Thoracic aorta (tissue), 2 donors: ENCODE data around the gene KRT32. TPM values are rescaled to one million over a fixed set of nuclear protein-coding genes. Genes with fewer than 3 reads are reported as not detected.

Experiments used
- ATAC-seq: fragments of 150-250 bp; one replicate; pipeline ENCODE4 v1.8.0; 2017; ENCODE audit warnings: low read depth; ENCODE audit not compliant: insufficient number of reproducible peaks, low FRiP score
- DNase-seq: peaks from one replicate; pipeline ENCODE4 v3.0.0-alpha.2; 2020; ENCODE audit warnings: low spot score
- H3K27ac ChIP-seq, 2 donors: fragments of 200-600 bp; sonication (generic); 1 replicate in 1 of 2; 2 replicates in 1 of 2; pipeline ENCODE4 v1.5.1; 2016; ENCODE audit warnings: mild to moderate bottlenecking in 2 of 2, moderate library complexity in 2 of 2
- H3K27me3 ChIP-seq: fragments of 200-600 bp; sonication (generic); replicated peaks from 2 replicates; pipeline ENCODE4 v1.6.0; 2016; ENCODE audit warnings: mild to moderate bottlenecking; ENCODE audit not compliant: insufficient read depth
- H3K36me3 ChIP-seq: fragments of 200-600 bp; sonication (generic); one replicate; pipeline ENCODE4 v1.5.1; 2016
- H3K4me1 ChIP-seq, 2 donors: fragments of 200-600 bp; sonication (generic); 1 replicate in 1 of 2; 2 replicates in 1 of 2; pipeline versions ENCODE4 v1.5.1 to v1.6.0; 2016; ENCODE audit warnings: low read depth in 2 of 2, mild to moderate bottlenecking in 1 of 2; ENCODE audit not compliant: control insufficient read depth in 1 of 2
- H3K4me3 ChIP-seq: fragments of 200-600 bp; sonication (generic); 2 replicates; pipeline ENCODE4 v1.5.1; 2016; ENCODE audit warnings: mild to moderate bottlenecking
- H3K9me3 ChIP-seq: fragments of 200-600 bp; sonication (generic); 2 replicates; pipeline ENCODE4 v1.5.1; 2016
- CTCF ChIP-seq: fragments of 200-600 bp; sonication (generic); IDR thresholded peaks from one replicate; pipeline ENCODE4 v1.5.1; 2019; ENCODE audit warnings: antibody characterized with exemption
- total RNA-seq, 2 donors: library from RNA; depleted of rRNA; stranded (reverse); fragments of >200 nt; gene quantifications; one replicate each; pipeline versions ENCODE4 v1.1.0 to v1.2.3, GENCODE V29; 2016

The KRT32 gene
- total RNA-seq, 2 donors from 2014 or later = not detected

- DNase-seq (no peak), ATAC-seq (no peak)
- Histone ChIP-seq H3K9me3 (no peaks in the 10 kb centered on the region), H3K36me3 (no peaks in the 10 kb centered on the region), H3K27me3 (no peaks in the 10 kb centered on the region), H3K27ac (no peak overlapping the region), H3K4me3 (no peak overlapping the region), H3K4me1 (peaks cover 7 to 29% of the 10 kb centered on the region in 2 donors)
- no peak for TF ChIP-seq CTCF
These were observed 50.7 kb downstream of the KRT32 start for GRCh38 chr17:41416479-41416878.

- Histone ChIP-seq H3K4me3 (no peak overlapping the region), H3K27ac (no peak overlapping the region), H3K27me3 (no peaks in the 10 kb centered on the region), H3K9me3 (no peaks in the 10 kb centered on the region), H3K36me3 (no peaks in the 10 kb centered on the region), H3K4me1 (peaks cover 7 to 29% of the 10 kb centered on the region in 2 donors)
- ATAC-seq (peak; percentile 52), DNase-seq (no peak)
- TF ChIP-seq CTCF = no peak
These were observed 51.3 kb downstream of the KRT32 start for GRCh38 chr17:41415833-41416335.

- no peaks in the 10 kb centered on the region for H3K9me3 ChIP-seq
- ATAC-seq (no peak), DNase-seq (no peak)
- H3K36me3 ChIP-seq = no peaks in the 10 kb centered on the region
- peaks cover 7 to 29% of the 10 kb centered on the region in 2 donors for H3K4me1 ChIP-seq
- H3K27ac ChIP-seq = no peak overlapping the region
- no peak for TF ChIP-seq CTCF
- no peak overlapping the region for H3K4me3 ChIP-seq
- no peaks in the 10 kb centered on the region for H3K27me3 ChIP-seq
These were observed 51.8 kb downstream of the KRT32 start for GRCh38 chr17:41415411-41415810.

- Histone ChIP-seq H3K27ac (no peak overlapping the region), H3K4me1 (peaks cover 7 to 29% of the 10 kb centered on the region in 2 donors), H3K9me3 (no peaks in the 10 kb centered on the region), H3K36me3 (no peaks in the 10 kb centered on the region), H3K4me3 (no peak overlapping the region), H3K27me3 (no peaks in the 10 kb centered on the region)
- DNase-seq (no peak), ATAC-seq (no peak)
- no peak for TF ChIP-seq CTCF
These were observed 53.2 kb downstream of the KRT32 start for GRCh38 chr17:41413982-41414381.

GRCh38 chr17:41413353-41413957 is 53.7 kb downstream of the KRT32 start:
- no peak for TF ChIP-seq CTCF
- Histone ChIP-seq H3K27me3 (no peaks in the 10 kb centered on the region), H3K4me1 (peaks cover 7 to 29% of the 10 kb centered on the region in 2 donors), H3K27ac (no peak overlapping the region), H3K36me3 (no peaks in the 10 kb centered on the region), H3K9me3 (no peaks in the 10 kb centered on the region), H3K4me3 (no peak overlapping the region)
- ATAC-seq (no peak), DNase-seq (no peak)
